Transverse colon (tissue), 4 donors: ENCODE measurements around the gene PNPLA5.

ENCODE experiments used
- CTCF ChIP-seq, 5 experiments: fragments of 200-600 bp in 3 of 5; fragments of 450-650 bp in 2 of 5; sonication (generic) in 3 of 5; IDR thresholded peaks; 1 replicate in 2 of 5; 2 replicates in 3 of 5; pipeline ENCODE4 v1.5.1; 2016 to 2017; ENCODE audit warnings: antibody characterized with exemption in 5 of 5, inconsistent platforms in 3 of 5, mild to moderate bottlenecking in 2 of 5, moderate library complexity in 1 of 5
- EP300 ChIP-seq: sonication (generic); formaldehyde crosslinking; IDR thresholded peaks from one replicate; pipeline ENCODE4 v1.6.1; 2017; ENCODE audit warnings: antibody characterized with exemption, low read depth
- POLR2A ChIP-seq: fragments of 450-650 bp; IDR thresholded peaks from one replicate; pipeline ENCODE4 v1.6.1; 2016; ENCODE audit warnings: antibody characterized with exemption, mild to moderate bottlenecking, moderate library complexity
- POLR2AphosphoS5 ChIP-seq, 3 donors: sonication (generic); formaldehyde crosslinking; IDR thresholded peaks; one replicate each; pipeline ENCODE4 v1.6.1; 2016; ENCODE audit warnings: antibody characterized with exemption in 3 of 3

GRCh38 chr22:43910178-43910695 is 18.4 kb upstream of the PNPLA5 start:
- no peak for TF ChIP-seq CTCF (IDR thresholded peaks at IDR 0.05)
- no peak for TF ChIP-seq POLR2A
- TF ChIP-seq EP300, result no peak
- TF ChIP-seq POLR2AphosphoS5 (IDR thresholded peaks at IDR 0.05), result no peak
